22Rv1 (cell line): ENCODE results near the gene RAB41.

Source experiments
- CTCF ChIP-seq: fragments of 450-650 bp; IDR thresholded peaks from 2 replicates; pipeline ENCODE4 v1.5.1; 2017; ENCODE audit warnings: mild to moderate bottlenecking
- ZFX ChIP-seq: fragments of 450-650 bp; IDR thresholded peaks from 2 replicates; pipeline ENCODE4 v1.6.1; 2017; ENCODE audit warnings: antibody characterized with exemption, borderline replicate concordance

- TF ChIP-seq CTCF = no peak
- no peak for TF ChIP-seq ZFX
These were observed 31.5 kb downstream of the RAB41 start for GRCh38 chrX:70313503-70313902.
